Activated CD4-positive, alpha-beta T cell treated with anti-CD3 and anti-CD28 coated beads, Interleukin-2, amount 10 ng/mL, durations not matched to agents 24 days and 14 days (primary cell): ENCODE data around the gene AKAP3. TPM values are rescaled to one million over a fixed set of nuclear protein-coding genes. Genes with fewer than 3 reads are reported as not detected.
A peak's percentile ranks its signal among the peaks of the same experiment; 100 is the strongest.

Source experiments
- DNase-seq: peaks from one replicate; pipeline ENCODE4 v3.0.0; 2022
- H3K27ac Mint-ChIP-seq: one replicate; pipeline ENCODE4 v1.8.0; 2022; ENCODE audit warnings: mild to moderate bottlenecking, mixed read lengths
- H3K27me3 Mint-ChIP-seq: one replicate; pipeline ENCODE4 v1.8.0; 2022; ENCODE audit warnings: mixed read lengths
- H3K36me3 Mint-ChIP-seq: one replicate; pipeline ENCODE4 v1.8.0; 2022; ENCODE audit warnings: low read depth, mild to moderate bottlenecking, mixed read lengths
- H3K4me1 Mint-ChIP-seq: one replicate; pipeline ENCODE4 v1.8.0; 2021; ENCODE audit warnings: mixed read lengths
- H3K4me3 Mint-ChIP-seq: one replicate; pipeline ENCODE4 v1.8.0; 2022; ENCODE audit warnings: mild to moderate bottlenecking, moderate library complexity, mixed read lengths
- H3K9me3 Mint-ChIP-seq: one replicate; pipeline ENCODE4 v1.8.0; 2021; ENCODE audit warnings: mixed read lengths
- intact Hi-C: fragments of 100-400 bp; cut with micrococcal nuclease; formaldehyde crosslinking; loops from one replicate; pipeline ENCODE4 v1.15.1; 2023
- total RNA-seq: library from RNA; stranded (reverse); gene quantifications from 2 replicates; pipeline ENCODE4 v1.2.3, GENCODE V29; 2022

AKAP3 gene
- total RNA-seq, 1 donor from 2014 or later: 0.42 TPM

GRCh38 chr12:4628406-4628805, 20.4 kb downstream of the AKAP3 start:
- H3K4me3 Mint-ChIP-seq: no peak overlapping the region
- H3K36me3 Mint-ChIP-seq: no peaks in the 10 kb centered on the region
- H3K9me3 Mint-ChIP-seq: no peaks in the 10 kb centered on the region
- peaks cover 31% of the 10 kb centered on the region for H3K27me3 Mint-ChIP-seq
- no peaks in the 10 kb centered on the region for H3K4me1 Mint-ChIP-seq
- DNase-seq: no peak
- H3K27ac Mint-ChIP-seq: no peak overlapping the region
- intact Hi-C loops: no loop called here

- H3K9me3 Mint-ChIP-seq: no peaks in the 10 kb centered on the region
- no peak overlapping the region for H3K4me3 Mint-ChIP-seq
- peaks cover 42% of the 10 kb centered on the region for H3K27me3 Mint-ChIP-seq
- intact Hi-C loops: no loop called here
- H3K4me1 Mint-ChIP-seq: no peaks in the 10 kb centered on the region
- no peak overlapping the region for H3K27ac Mint-ChIP-seq
- H3K36me3 Mint-ChIP-seq: no peaks in the 10 kb centered on the region
- no peak for DNase-seq
These were observed 22.3 kb downstream of the AKAP3 start for GRCh38 chr12:4626543-4626942.

- no peaks in the 10 kb centered on the region for H3K9me3 Mint-ChIP-seq
- H3K4me3 Mint-ChIP-seq: no peak overlapping the region
- H3K27me3 Mint-ChIP-seq: peaks cover 29% of the 10 kb centered on the region
- DNase-seq: no peak
- intact Hi-C loops: no loop called here
- no peak overlapping the region for H3K27ac Mint-ChIP-seq
- no peaks in the 10 kb centered on the region for H3K4me1 Mint-ChIP-seq
- H3K36me3 Mint-ChIP-seq: no peaks in the 10 kb centered on the region
These were observed 27.3 kb downstream of the AKAP3 start for GRCh38 chr12:4621511-4621910.

- no peak for DNase-seq
- peaks cover 16% of the 10 kb centered on the region for H3K36me3 Mint-ChIP-seq
- no peaks in the 10 kb centered on the region for H3K27me3 Mint-ChIP-seq
- no peaks in the 10 kb centered on the region for H3K4me1 Mint-ChIP-seq
- intact Hi-C loops: no loop called here
- no peaks in the 10 kb centered on the region for H3K9me3 Mint-ChIP-seq
- no peak overlapping the region for H3K4me3 Mint-ChIP-seq
- no peak overlapping the region for H3K27ac Mint-ChIP-seq
These were observed 33.2 kb downstream of the AKAP3 start for GRCh38 chr12:4615667-4616066.

- Mint-ChIP-seq H3K36me3 (peaks cover 20% of the 10 kb centered on the region), H3K27me3 (no peaks in the 10 kb centered on the region), H3K4me1 (peaks cover 3% of the 10 kb centered on the region), H3K9me3 (no peaks in the 10 kb centered on the region), H3K4me3 (no peak overlapping the region), H3K27ac (no peak overlapping the region)
- DNase-seq: no peak
- intact Hi-C loops: no loop called here
These were observed 38.4 kb downstream of the AKAP3 start for GRCh38 chr12:4610481-4610880.

- H3K27ac Mint-ChIP-seq: no peak overlapping the region
- no peak overlapping the region for H3K4me3 Mint-ChIP-seq
- H3K4me1 Mint-ChIP-seq: peaks cover 7% of the 10 kb centered on the region
- no peaks in the 10 kb centered on the region for H3K27me3 Mint-ChIP-seq
- H3K9me3 Mint-ChIP-seq: no peaks in the 10 kb centered on the region
- no peak for DNase-seq
- H3K36me3 Mint-ChIP-seq: peaks cover 15% of the 10 kb centered on the region
- intact Hi-C loops: loop anchor here (10.0 kb wide), 1 partner anchor 146 kb away; no protein-coding TSS in a partner anchor
These were observed 39.8 kb downstream of the AKAP3 start for GRCh38 chr12:4609071-4609470.

- no peak for DNase-seq
- Mint-ChIP-seq H3K27me3 (peaks cover 14% of the 10 kb centered on the region), H3K4me3 (no peak overlapping the region), H3K27ac (no peak overlapping the region), H3K4me1 (peaks cover 7% of the 10 kb centered on the region), H3K9me3 (no peaks in the 10 kb centered on the region), H3K36me3 (peaks cover 4% of the 10 kb centered on the region)
- intact Hi-C loops: loop anchor here (10.0 kb wide), 1 partner anchor 148 kb away; no protein-coding TSS in a partner anchor
These were observed 41.8 kb downstream of the AKAP3 start for GRCh38 chr12:4607056-4607455.

GRCh38 chr12:4604684-4605193, 44.1 kb downstream of the AKAP3 start:
- intact Hi-C loops: loop anchor here (1.0 to 10.0 kb wide), 2 partner anchors 44 to 150 kb away; no protein-coding TSS in a partner anchor
- Mint-ChIP-seq H3K9me3 (no peaks in the 10 kb centered on the region), H3K36me3 (no peaks in the 10 kb centered on the region), H3K27ac (peak overlapping the region; percentile 91), H3K4me3 (peak overlapping the region; percentile 91), H3K27me3 (peaks cover 19% of the 10 kb centered on the region), H3K4me1 (peaks cover 7% of the 10 kb centered on the region)
- DNase-seq: peak; percentile 94

- Mint-ChIP-seq H3K27ac (no peak overlapping the region), H3K9me3 (no peaks in the 10 kb centered on the region), H3K27me3 (peaks cover 19% of the 10 kb centered on the region), H3K4me1 (peaks cover 7% of the 10 kb centered on the region), H3K36me3 (no peaks in the 10 kb centered on the region), H3K4me3 (no peak overlapping the region)
- DNase-seq: no peak
- intact Hi-C loops: loop anchor here (1.0 to 10.0 kb wide), 2 partner anchors 44 to 151 kb away; no protein-coding TSS in a partner anchor
These were observed 44.9 kb downstream of the AKAP3 start for GRCh38 chr12:4603946-4604345.

- H3K36me3 Mint-ChIP-seq: no peaks in the 10 kb centered on the region
- DNase-seq: no peak
- H3K4me3 Mint-ChIP-seq: no peak overlapping the region
- no peaks in the 10 kb centered on the region for H3K9me3 Mint-ChIP-seq
- no peak overlapping the region for H3K27ac Mint-ChIP-seq
- H3K27me3 Mint-ChIP-seq: peaks cover 19% of the 10 kb centered on the region
- peaks cover 7% of the 10 kb centered on the region for H3K4me1 Mint-ChIP-seq
- intact Hi-C loops: loop anchor here (10.0 kb wide), 1 partner anchor 151 kb away; no protein-coding TSS in a partner anchor
These were observed 45.4 kb downstream of the AKAP3 start for GRCh38 chr12:4603421-4603820.

- Mint-ChIP-seq H3K36me3 (no peaks in the 10 kb centered on the region), H3K4me3 (no peak overlapping the region), H3K4me1 (no peaks in the 10 kb centered on the region), H3K27me3 (peaks cover 6% of the 10 kb centered on the region), H3K9me3 (no peaks in the 10 kb centered on the region), H3K27ac (no peak overlapping the region)
- no peak for DNase-seq
- intact Hi-C loops: no loop called here
These were observed 53.0 kb downstream of the AKAP3 start for GRCh38 chr12:4595881-4596280.

- H3K4me1 Mint-ChIP-seq: no peaks in the 10 kb centered on the region
- H3K4me3 Mint-ChIP-seq: no peak overlapping the region
- H3K27me3 Mint-ChIP-seq: peaks cover 2% of the 10 kb centered on the region
- H3K27ac Mint-ChIP-seq: no peak overlapping the region
- intact Hi-C loops: no loop called here
- H3K36me3 Mint-ChIP-seq: no peaks in the 10 kb centered on the region
- H3K9me3 Mint-ChIP-seq: peaks cover 4% of the 10 kb centered on the region
- no peak for DNase-seq
These were observed 57.6 kb downstream of the AKAP3 start for GRCh38 chr12:4591180-4591687.

- peaks cover 4% of the 10 kb centered on the region for H3K9me3 Mint-ChIP-seq
- DNase-seq: no peak
- no peaks in the 10 kb centered on the region for H3K4me1 Mint-ChIP-seq
- H3K4me3 Mint-ChIP-seq: no peak overlapping the region
- no peaks in the 10 kb centered on the region for H3K36me3 Mint-ChIP-seq
- no peak overlapping the region for H3K27ac Mint-ChIP-seq
- H3K27me3 Mint-ChIP-seq: peaks cover 2% of the 10 kb centered on the region
- intact Hi-C loops: no loop called here
These were observed 58.9 kb downstream of the AKAP3 start for GRCh38 chr12:4589941-4590340.

- Mint-ChIP-seq H3K27ac (no peak overlapping the region), H3K27me3 (peaks cover 2% of the 10 kb centered on the region), H3K4me3 (no peak overlapping the region), H3K9me3 (peaks cover 4% of the 10 kb centered on the region), H3K4me1 (no peaks in the 10 kb centered on the region), H3K36me3 (no peaks in the 10 kb centered on the region)
- DNase-seq: no peak
- intact Hi-C loops: no loop called here
These were observed 59.9 kb downstream of the AKAP3 start for GRCh38 chr12:4588916-4589315.

GRCh38 chr12:4587108-4587507, 61.7 kb downstream of the AKAP3 start:
- no peak overlapping the region for H3K4me3 Mint-ChIP-seq
- no peaks in the 10 kb centered on the region for H3K36me3 Mint-ChIP-seq
- intact Hi-C loops: no loop called here
- no peak for DNase-seq
- H3K27me3 Mint-ChIP-seq: no peaks in the 10 kb centered on the region
- H3K4me1 Mint-ChIP-seq: no peaks in the 10 kb centered on the region
- H3K27ac Mint-ChIP-seq: no peak overlapping the region
- H3K9me3 Mint-ChIP-seq: peaks cover 4% of the 10 kb centered on the region
